SIG-M5 treated with dmso at 0.1 percent for 504 hours (cell line): ENCODE measurements around the gene EFHD1.

Experiments used
- DNase-seq: peaks from one replicate; lab custom pipeline; 2025; ENCODE audit not compliant: unreplicated experiment; lab: John Stamatoyannopoulos, UW

EFHD1 gene, protein sequence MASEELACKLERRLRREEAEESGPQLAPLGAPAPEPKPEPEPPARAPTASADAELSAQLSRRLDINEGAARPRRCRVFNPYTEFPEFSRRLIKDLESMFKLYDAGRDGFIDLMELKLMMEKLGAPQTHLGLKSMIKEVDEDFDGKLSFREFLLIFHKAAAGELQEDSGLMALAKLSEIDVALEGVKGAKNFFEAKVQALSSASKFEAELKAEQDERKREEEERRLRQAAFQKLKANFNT

DNA sequence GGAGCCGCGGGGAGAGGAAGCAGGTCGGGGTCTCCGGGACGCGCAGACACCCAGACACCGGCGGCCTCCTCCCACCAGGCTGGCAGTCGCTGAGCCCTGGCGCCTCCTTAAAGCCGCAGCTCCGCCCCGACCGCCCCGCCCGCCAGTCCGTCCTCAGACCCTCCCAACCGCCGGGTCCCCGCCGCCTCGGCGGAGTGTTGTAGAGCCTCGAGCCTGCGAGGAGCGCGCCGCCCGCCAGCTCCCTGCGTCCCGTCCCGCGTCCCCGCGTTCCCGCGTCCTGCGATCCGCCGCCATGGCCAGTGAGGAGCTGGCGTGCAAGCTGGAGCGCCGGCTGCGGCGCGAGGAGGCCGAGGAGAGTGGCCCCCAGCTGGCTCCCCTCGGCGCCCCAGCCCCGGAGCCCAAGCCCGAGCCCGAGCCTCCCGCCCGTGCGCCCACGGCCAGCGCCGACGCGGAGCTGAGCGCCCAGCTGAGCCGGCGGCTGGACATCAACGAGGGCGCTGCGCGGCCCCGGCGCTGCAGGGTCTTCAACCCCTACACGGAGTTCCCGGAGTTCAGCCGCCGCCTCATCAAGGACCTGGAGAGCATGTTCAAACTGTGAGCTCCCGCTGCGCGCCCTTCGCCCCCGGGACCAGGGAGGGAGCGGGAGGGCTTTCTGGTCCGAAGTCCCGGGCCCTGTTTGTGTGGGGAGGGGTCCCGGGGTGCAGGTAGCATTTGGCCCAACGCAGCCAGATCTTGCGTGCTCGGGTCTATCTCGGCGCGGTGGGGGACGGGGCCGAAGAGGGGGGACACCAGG, at the start of gene EFHD1:
Gene EFHD1, plus strand, starts transcription at position 192 of the 793 bp plus-strand sequence. Its CDS starts 101 bp downstream, at position 293.
- DNase-seq: peak; percentile 62

DNA sequence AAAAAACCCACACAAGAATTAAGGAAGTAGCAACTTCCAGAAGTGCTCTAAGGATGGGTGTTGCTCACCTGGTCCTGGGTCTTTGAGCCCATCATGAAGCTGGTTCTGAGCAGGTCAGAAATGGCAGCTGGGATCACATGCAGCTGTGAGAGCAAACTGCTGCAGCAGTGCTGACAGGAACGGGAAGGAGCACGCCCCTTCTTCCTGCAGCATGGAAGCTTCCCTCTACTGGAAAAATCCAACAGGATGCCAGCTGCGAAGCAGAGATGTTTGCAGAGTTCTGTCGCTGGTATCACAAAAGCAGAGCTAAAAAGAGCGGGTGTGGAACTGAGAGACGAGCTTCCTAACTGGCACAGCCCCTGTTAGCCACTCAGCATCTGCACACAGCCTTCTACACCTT, 49.2 kb upstream of the EFHD1 start:
- DNase-seq: no peak

DNA sequence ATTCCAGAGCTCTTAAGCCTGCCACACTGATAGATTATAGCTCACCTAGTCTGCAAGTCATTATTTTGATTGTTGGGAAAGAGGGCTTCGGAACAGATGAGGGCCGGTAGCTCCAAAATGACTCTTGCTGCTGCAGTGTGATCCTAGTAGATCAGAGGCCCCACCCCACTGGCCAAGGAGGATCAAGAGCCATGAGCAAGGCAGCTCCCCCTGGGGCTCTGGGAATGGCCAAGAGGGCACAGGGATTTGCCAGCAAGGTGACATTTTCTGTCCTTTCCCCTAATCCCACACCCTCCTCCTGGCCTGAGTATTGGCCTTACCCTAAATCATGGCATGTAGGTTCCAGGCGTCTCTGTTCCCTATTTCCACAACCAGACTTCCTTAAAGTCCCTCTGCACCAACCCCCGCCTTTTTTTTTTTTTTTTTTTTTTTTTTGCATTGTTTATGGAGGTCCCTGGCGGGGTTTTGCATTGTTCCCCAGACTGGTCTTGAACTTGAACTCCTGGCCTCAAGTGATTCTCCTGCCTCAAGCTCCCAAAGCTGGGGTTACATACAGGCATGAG, 46.4 kb upstream of the EFHD1 start:
- no peak for DNase-seq

DNA sequence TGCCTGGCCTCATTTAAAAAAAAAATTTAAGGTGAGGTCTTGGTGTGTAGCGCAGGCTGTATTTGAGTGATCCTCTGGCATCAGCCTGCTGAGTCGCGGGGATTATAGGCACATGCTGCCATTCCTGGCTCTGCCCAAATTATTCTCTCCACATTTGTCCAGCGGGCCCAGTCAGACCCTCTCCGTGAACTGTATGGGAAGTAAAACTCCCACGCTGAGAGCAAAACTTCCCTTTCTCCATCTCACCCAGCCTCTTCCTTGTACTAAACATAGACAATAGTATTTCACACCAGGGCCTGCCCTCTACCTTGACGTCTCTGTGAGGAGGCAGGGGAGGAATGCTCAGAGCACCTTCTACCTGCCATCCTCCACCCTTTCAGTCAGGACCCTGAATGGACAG, 45.9 kb upstream of the EFHD1 start:
- DNase-seq: peak; percentile 49

DNA sequence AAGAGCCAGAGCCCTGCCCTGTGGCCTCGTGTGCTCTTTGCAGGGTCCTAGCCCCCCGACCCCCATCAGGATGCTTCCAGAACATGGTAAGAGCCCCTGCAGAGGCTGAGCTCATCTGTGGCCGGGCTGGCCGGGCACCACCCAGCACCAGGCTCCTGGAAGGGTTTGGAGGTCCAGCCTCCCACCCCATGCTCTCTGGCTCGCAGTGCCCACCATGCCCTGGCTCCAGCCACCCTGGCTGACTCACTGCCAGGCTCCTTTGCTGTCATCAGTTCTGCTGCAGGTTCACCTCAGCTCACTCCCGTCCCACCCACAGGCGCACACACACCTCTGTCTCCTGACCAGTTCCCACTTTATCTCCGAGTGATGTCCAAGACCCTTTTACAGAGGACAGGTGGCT, 45.4 kb upstream of the EFHD1 start:
- DNase-seq: no peak

DNA sequence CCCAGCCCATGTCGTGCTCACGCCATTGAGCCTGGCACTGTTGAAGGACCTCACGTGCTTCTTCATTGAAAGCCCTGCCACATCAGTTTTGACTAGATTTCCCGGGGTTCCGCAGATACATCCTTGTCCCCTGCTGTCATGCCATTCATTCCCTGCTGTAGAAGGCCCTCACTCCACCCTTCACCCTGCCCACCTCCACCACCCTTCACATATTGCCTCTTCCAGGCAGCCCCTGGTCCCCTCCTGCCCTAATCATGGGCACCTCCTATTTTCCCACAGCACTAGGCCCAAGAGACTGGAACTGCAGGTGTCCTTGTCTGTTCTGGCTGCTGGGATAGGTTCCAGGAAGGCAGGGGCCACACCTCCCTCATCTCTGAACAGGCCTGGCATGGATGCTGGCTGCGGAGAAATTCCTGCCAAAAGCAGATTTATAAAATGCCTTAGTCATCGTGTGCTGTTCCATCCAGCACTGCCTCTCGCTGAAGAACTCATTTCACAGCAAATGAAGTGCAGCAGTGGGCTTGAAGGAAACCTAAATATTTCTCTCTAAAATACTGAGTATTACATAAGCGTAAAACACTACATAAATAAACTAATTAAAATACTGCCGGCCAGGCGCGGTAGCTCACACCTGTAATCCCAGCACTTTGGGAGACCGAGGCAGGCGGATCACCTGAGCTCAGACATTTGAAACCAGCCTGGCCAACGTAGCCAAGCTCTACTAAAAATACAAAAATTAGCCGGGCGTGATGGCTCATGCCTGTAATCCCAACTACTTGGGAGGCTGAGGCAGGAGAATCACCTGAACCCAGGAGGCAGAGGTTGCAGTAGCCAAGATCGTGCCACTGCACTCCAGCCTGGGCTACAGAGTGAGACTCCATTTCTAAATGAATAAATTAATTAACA, 44.5 kb upstream of the EFHD1 start:
- DNase-seq: no peak

DNA sequence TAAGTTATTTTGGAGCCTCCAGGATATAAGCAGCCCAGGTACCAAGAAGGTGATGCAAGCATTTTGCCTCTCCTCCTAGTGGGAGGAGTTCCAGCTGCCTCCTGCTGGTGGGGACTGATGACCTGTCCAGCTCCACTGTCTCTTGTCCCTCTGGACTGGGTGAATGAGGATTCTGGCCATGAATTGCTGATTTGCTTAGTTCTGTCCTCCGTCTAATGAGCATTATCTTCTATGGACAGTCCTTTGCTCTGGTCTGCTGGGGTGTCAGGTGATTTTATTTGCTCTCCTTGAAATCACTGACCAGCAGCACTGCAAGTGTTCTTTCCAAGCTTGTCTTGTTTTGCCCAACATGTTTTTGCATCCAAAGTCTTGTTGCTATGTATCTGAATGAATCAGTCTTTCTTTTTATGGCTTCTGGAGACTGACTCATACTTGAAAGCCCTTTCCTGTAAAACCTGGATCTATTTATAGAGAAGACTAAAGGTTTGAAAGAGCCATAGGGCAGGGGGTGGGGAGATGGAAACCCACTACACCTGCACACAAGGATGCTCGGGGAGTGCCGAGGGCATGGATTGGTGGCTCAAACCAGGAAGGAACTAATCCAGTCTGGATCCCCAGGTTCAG, 40.5 kb upstream of the EFHD1 start:
- DNase-seq: no peak

DNA sequence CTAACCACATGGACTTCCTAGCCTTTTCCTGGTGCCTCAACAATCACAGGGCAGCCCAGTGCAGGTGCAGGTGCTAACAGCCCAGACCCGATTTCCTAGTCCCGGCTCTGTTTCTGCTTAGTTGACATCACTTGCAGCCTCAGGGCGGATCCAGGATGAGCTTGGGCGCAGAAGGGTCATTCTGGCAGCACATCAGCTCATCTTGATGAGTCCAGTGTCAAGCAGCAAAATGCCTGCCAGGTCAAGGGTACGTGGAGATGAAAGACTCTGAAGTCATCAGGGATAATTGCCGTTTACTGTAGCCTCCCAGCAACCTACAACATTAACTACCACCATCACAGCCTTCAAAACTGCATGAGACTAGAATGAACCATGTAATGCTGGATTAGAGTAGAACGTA, 39.4 kb upstream of the EFHD1 start:
- DNase-seq: no peak

DNA sequence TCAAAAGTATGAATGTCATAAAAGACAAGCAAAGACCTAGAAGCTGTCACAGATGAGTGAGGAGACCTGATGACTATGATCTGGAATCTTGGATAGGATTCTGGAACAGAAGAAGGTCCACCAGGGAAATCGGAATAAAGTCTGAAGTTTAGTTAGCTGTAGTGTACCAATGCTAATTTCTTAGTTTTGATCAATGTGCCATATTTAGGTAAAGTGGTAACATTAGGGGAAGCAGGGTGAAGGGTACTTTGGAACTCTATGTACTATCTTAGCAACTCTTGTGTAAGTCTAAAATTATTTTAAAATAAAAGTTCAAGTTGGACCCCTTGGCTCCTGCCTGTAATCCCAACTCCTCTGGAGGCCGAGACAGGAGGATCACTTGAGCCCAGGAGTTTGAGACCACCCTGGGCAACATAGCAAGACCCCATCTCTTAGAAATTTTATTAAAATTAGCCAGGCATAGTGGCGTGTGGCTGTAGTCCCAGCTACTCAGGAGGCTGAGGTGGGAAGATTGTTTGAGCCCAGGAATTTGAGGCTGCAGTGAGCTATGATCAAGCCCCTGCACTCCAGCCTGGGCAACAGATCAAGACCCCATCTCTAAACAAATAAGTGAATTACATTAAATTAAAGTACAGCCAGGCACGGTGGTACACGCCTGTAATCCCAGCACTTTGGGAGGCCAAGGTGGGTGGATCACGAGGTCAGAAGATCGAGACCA, 35.9 kb upstream of the EFHD1 start:
- no peak for DNase-seq

DNA sequence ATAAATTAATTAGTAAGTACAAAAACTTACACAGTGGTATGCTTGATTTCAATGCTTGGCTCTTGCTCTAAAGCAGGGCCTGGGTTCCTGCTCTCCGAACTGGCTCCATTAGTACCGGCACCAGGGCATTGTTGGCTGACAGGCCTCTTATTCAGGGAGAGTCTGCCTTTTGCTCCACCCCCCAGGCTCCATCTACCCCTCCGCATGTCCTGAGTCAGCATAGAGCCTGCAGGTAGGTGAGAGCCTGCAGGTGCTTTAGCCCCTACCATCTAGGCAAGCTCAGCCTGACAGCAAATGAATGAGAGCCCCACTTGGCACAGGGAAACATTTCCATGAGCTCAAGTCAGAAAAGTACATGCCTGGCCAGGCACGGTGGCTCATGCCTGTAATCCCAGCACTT, 35.1 kb upstream of the EFHD1 start:
- DNase-seq: no peak

DNA sequence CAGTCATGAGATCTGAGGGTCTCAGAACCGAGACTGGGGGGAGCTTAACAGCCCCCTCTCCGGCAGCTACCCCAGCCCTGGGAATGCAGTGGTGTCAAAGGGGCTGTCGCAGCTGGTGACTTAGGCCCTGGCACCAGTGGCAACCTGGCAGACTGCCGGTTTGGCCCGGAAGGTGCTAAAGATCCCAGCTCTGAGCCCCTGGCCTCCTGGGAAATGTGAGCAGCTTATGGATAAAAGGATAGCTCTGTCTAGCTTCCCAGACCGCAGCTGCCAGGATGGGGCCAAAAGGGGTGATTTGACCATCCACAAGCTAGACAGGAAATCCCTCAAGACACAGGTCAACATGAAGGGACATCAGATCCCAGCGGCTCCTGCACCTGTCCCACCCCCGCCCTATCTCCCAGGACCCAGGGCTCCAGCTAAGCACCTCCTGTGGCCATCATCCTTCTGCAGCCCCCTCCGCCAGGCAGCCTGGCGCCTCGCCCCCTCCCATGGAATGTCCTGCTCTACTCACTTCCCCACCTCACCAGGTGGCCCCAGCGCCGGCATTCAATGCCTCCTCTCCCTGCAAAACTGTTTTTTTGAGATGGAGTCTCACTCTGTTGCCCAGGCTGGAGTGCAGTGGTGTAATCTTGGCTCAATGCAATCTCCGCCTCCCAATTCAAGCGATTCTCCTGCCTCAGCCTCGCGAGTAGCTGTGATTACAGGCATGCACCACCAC, 33.2 kb upstream of the EFHD1 start:
- no peak for DNase-seq

DNA sequence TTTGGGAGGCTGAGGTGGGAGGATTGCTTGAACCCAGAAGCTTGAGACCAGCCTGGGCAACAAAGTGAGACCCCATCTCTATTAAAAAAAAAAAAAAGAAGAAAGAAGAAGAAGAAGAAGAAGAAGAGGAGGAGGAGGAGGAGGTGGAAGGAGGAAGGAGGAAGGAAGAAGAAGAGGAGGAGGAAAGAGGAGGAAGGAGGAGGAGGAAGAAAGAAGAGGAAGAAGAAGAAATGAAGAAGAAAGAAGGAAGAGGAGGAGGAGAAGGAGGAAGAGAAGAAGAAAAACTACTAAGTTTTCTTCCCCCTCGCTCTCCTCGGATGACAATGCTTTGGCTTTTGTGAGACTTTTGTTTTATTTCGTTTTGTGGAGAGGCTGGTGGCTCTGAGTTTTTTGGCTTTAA, 30.1 kb upstream of the EFHD1 start:
- no peak for DNase-seq

DNA sequence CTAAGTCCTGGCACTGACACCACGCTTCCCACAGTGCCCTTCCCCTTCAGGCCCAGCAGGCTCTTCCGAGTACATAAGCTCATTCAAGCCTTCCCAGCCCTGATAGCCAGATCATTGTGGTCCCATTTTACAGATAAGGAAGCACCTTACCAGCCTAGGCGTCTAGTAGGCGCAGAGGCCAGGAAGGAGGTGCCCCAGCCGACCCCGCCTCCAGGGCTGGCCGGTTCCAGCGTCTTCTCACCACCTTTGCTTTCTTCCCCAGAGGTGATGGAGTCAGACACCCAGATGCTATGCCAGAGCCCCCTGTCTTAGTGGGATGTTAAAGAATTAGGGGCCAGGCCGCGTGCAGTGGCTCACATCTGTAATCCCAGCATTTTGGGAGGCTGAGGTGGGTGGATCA, 28.9 kb upstream of the EFHD1 start:
- no peak for DNase-seq

DNA sequence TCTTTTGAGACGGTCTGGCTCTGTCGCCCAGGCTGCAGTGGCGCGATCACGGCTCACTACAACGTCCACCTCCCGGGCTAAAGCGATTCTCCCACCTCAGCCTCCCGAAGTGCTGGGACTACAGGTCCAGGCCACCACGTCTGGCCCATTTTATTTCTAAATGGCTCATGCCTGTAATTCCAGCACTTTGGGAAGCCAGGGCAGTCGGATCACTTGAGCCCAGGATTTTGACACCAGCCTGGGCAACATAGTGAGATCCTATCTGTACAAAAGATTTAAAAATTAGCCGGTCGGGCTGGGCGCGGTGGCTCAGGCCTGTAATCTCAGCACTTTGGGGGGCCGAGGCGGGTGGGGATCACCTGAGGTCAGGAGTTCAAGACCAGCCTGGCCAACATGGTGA, 26.4 kb upstream of the EFHD1 start:
- no peak for DNase-seq

DNA sequence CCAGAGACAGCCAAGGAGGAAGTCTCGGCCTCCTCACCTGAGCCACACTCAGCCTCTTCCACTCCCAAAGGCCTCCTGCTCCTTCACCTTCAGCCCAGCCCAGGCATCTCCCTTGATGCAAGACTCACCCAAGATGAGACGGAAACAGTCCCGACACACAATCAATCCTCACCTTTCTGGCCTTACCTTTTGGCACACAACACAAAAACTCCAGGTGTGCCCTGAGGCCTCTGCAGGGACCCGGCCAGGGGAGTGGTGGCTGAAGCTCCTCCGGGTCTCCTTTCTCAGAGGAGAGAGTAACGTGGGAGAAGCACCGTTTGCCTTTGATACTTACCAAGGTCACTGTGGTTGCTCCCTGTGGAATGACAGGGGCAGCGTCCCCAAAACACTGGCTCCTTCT, 23.8 kb upstream of the EFHD1 start:
- DNase-seq: no peak

DNA sequence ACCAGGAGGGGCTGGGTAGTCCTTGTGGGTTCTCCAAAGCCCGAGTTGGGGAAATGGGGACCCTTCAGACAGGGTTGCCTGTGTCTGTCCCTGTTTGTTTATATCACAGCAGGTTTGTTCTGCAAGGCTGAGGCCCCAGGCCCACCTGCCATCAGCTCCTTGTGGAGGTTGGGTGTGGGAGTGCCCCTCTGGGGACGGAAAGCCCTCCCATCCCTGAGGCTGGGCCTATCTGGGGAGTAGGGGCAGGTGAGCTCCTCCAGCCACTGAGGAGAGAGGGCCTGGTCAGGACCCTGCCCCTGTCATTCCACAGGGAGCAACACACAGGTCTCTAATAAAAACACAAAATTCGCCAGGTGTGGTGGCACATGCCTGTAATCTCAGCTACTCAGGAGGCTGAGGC, 23.3 kb upstream of the EFHD1 start:
- no peak for DNase-seq

DNA sequence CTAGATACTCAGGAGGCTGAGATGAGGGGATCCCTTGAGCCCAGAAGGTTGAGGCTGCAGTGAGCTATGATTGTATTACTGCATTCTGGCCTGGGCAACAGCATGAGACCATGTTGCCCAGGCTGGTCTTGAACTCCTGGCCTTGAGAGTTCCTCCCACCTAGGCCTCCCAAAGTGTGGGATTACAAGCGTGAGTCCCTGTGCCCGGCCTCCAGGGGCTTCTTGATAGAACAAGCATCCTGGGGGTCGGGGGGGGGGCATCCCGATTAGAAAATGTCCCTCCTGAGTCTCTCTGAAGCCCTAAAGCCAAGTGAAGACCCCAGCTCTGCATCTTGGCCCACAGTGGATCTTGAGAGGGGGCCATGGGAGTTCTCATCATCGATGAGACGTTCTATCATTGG, 22.3 kb upstream of the EFHD1 start:
- DNase-seq: no peak

DNA sequence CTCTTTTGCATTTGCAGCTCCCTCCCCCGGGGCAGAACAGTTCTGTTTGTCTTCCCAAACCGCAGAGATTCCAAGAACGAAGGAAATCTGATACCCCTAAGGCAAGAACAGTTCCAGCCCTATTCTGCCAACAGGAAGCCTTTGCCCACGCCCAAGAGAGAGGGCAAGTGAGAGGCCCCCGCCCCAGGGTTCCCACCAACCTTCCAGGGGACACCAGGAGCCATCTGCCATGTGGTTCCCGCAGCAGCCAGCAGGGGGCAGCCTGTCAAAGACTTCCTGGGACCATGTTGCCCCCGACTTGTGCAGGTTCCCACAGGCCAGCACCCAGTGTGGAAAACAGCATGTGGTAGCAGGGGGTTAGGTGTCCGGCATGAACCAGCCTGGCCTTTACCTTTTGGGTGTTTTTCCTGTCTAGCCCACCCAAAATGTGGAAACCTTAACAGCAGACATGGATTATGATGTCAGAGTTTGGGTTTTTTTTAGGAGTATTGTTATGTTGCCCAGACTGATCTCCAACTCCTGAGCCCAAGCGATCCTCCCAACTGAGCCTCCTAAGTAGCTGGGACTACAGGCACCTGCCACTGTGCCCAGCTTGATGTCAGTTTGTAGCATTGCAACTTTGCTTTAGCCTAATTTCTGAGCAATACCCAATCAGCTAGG, 21.7 kb upstream of the EFHD1 start:
- peak; percentile 46 for DNase-seq

DNA sequence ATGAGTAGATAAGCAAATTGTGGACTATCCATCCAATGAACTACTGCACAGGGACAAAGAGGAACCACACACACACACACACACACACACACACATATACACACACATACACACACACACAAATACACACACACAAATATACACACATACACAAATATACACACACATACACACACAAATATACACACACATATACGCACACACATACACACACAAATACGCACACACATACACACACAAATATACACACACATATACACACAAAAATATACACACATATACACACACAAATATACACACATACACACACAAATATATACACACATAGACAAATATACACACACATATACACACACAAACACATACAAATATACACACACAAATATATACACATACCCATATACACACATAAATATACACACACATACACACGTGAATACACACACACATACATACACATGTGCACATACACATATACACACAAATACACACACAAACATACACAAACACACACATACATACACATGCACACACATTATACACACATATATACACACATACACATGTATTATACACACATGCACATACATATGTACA, 19.8 kb upstream of the EFHD1 start:
- no peak for DNase-seq
